Stimulated activated memory B cell treated with anti-CD40 and anti-IgM and Interleukin-4, amounts not matched to agents 10 μg/mL and 1 μg/mL and 100 μg/mL, for 72 hours (primary cell): ENCODE results near the gene QRSL1.
"Not testable (repeated sequence)": the region's sequence is repeated elsewhere in the genome, so short reads cannot be mapped to it uniquely, and the experiment has no call there.

ENCODE experiments used
- ATAC-seq: fragments of 150-1000 bp; cut with Tn5 transposase; 2 replicates; pipeline ENCODE4 v1.10.0; 2021
- H3K27ac Mint-ChIP-seq: one replicate; pipeline ENCODE4 v1.8.0; 2022; ENCODE audit warnings: mild to moderate bottlenecking, mixed read lengths
- H3K27me3 Mint-ChIP-seq: one replicate; pipeline ENCODE4 v1.8.0; 2022; ENCODE audit warnings: mixed read lengths
- H3K36me3 Mint-ChIP-seq: one replicate; pipeline ENCODE4 v1.8.0; 2022; ENCODE audit warnings: mixed read lengths
- H3K4me1 Mint-ChIP-seq: one replicate; pipeline ENCODE4 v1.8.0; 2022; ENCODE audit warnings: mixed read lengths
- H3K4me3 Mint-ChIP-seq: one replicate; pipeline ENCODE4 v1.8.0; 2022; ENCODE audit warnings: mild to moderate bottlenecking, moderate library complexity, mixed read lengths
- H3K9me3 Mint-ChIP-seq: one replicate; pipeline ENCODE4 v1.8.0; 2022; ENCODE audit warnings: mixed read lengths

Gene QRSL1

DNA sequence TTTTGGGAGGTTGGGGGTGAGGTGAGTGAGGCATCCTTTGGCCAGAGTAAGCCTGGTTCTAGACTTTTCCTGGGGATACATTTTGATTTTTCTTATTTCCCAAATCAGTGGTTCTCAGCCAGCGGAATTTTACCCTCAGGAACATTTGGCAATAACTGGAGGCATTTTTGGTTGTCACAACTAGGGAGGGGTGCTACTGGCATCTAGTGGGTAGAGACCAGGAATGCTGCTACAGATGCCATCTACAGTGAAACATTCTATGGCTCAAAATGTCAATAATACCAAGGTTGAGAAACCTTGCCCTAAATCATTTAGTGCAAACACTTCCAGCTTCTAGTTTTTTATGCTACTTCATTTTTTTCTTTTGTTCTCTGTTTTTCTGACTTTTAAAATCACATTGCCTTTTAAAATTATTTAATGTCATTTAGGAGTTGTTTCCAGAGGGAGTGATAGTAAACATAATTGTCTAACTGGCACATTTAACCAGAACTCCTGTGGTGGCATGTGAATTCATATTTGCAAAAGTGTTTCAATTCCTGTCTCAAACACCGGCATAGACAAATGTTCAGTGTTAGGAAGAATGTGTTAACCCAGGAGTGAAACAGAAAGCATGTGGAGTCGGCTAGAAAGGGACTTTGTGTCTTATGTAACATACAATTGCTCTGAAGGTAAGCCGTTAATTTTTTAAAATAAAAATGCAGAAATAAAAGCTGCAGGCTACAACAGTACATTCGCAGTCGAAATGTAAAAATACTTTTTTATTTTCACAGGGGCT, 59.0 kb downstream of the QRSL1 start:
- Mint-ChIP-seq H3K27ac (peak overlapping the region; percentile 73), H3K4me3 (no peak overlapping the region)

DNA sequence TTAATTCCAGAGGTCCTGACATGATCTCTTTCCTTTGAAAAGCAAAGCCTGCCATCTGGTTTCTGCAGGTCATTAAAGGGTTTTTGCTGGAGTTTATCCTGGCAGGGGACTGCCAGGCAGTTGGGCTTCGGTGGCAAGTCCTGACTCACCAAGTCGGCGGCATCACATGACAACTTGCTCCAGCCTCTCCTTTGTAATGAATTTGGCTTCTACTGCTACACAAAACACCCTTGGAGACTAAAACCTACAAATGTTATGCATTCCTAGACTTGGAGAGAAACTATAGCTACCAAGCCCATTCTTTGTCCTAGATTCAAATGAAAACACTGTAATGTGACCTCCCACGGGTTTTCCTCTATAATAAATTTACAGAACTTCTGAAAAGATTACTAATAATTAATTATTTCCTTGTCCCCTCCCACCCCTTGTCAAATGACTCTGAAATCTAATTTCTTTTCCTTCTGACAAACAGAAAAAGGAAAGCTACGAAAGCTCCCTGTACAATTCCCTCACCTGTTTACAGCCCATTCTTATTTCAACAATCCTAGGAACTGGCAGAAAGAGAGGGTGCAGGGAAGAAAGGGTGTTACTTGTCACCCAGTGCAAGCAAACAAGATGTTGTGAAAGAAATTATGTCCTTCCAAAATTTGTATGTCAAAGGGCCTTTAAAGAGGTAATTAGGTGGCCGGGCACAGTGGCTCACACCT, 62.9 kb downstream of the QRSL1 start:
- no peak for ATAC-seq
- Mint-ChIP-seq H3K9me3 (no peaks in the 10 kb centered on the region), H3K4me3 (no peak overlapping the region), H3K4me1 (peaks cover 57% of the 10 kb centered on the region), H3K27me3 (no peaks in the 10 kb centered on the region), H3K27ac (peak overlapping the region; percentile 41), H3K36me3 (no peaks in the 10 kb centered on the region)

More for the DNA sequence above, 59.0 kb downstream of the QRSL1 start:
- Mint-ChIP-seq H3K4me1 (peaks cover 41% of the 10 kb centered on the region), H3K9me3 (no peaks in the 10 kb centered on the region), H3K36me3 (no peaks in the 10 kb centered on the region), H3K27me3 (no peaks in the 10 kb centered on the region)
- no peak for ATAC-seq

DNA sequence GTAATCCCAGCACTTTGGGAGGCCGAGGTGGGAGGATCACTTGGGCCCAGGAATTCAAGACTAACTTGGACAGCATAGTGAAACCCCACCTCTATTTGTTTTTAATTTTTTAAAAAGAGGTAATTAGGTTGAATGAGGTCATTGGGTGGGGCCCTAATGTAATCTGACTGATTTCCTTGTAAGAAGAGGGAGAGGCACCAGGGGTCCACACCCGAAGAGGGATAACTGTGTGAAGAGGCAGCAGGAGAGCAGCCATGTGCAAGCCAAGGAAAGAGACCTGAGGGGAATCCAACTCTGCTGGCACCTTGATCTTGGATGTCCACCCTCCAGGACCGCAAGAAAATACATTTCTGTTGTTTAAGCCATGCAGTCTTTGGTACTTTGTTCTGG, 63.4 kb downstream of the QRSL1 start:
- no peaks in the 10 kb centered on the region for H3K9me3 Mint-ChIP-seq
- no peaks in the 10 kb centered on the region for H3K36me3 Mint-ChIP-seq
- ATAC-seq, result no peak
- H3K27ac Mint-ChIP-seq, result peak overlapping the region; percentile 41
- H3K27me3 Mint-ChIP-seq, result no peaks in the 10 kb centered on the region
- no peak overlapping the region for H3K4me3 Mint-ChIP-seq
- H3K4me1 Mint-ChIP-seq, result peaks cover 57% of the 10 kb centered on the region

DNA sequence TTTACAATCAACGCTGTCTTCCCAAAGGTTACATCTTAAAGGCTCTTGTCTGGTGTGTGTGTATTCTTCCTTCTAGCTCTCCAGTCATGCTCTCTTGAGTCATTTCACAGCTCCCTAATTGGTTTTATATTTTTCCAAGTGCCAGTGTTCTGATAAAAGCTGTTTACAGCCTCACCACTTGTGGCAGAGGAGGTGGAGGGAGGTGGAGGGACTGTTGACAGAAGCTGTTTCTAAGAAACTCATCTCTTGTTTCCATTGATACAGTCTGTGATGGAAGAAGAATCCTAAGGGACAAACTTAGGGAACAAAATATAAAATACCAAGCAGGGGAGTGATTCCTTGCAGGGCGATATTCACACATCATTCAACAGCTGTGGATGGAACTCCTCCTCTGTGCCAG, 64.0 kb downstream of the QRSL1 start:
- H3K4me1 Mint-ChIP-seq, result peaks cover 55% of the 10 kb centered on the region

DNA sequence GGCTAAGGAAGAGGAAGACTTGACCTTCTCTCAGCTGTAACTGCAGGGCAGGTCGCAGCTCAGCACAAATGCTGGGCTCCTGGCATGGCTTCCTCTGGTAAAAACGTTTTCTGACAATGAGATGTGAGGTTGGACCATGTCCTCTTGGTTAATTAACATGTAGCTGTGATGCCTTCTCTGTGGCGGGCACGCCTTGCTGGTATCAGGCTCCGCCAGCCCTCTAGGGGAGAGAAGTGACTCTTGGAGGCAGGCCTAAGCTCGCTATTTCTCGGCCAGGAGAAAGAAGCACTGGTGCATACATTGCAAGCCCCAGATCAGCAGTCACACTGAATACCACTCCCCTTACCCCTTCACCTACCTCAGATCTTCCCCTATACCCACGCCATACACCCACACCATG, 65.0 kb downstream of the QRSL1 start:
- peak overlapping the region; percentile 59 for H3K27ac Mint-ChIP-seq
- H3K27me3 Mint-ChIP-seq, result no peaks in the 10 kb centered on the region

More for the DNA sequence above, 64.0 kb downstream of the QRSL1 start:
- no peaks in the 10 kb centered on the region for H3K36me3 Mint-ChIP-seq
- H3K9me3 Mint-ChIP-seq, result no peaks in the 10 kb centered on the region
- no peak for ATAC-seq
- H3K4me3 Mint-ChIP-seq, result no peak overlapping the region
- peak overlapping the region; percentile 41 for H3K27ac Mint-ChIP-seq
- H3K27me3 Mint-ChIP-seq, result no peaks in the 10 kb centered on the region

DNA sequence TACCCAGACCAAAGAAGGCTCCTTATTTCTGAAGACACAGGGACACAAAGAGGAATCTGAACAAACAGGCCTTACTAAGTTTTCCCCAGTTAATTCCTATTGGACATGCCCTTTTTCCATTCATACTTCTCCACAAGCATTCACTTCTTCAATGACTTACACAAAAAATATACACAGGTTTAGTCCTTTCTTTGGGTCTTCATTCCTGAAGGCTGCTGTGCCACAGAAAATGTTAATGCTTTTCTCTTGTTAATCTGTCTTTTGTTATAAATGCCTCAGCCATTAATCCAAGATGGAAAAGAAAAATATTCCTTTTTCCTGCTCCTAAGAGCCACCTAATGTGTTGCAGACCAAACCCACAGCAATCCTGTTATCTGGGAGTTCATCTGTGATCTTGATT, 71.2 kb downstream of the QRSL1 start:
- Mint-ChIP-seq H3K27me3 (no peaks in the 10 kb centered on the region), H3K4me1 (peaks cover 78% of the 10 kb centered on the region), H3K9me3 (peaks cover 4% of the 10 kb centered on the region), H3K4me3 (no peak overlapping the region), H3K27ac (peak overlapping the region; percentile 100), H3K36me3 (peaks cover 8% of the 10 kb centered on the region)
- no peak for ATAC-seq

More for the DNA sequence above, 65.0 kb downstream of the QRSL1 start:
- Mint-ChIP-seq H3K36me3 (no peaks in the 10 kb centered on the region), H3K4me3 (no peak overlapping the region), H3K9me3 (no peaks in the 10 kb centered on the region), H3K4me1 (peaks cover 54% of the 10 kb centered on the region)
- ATAC-seq, result peak; percentile 36

DNA sequence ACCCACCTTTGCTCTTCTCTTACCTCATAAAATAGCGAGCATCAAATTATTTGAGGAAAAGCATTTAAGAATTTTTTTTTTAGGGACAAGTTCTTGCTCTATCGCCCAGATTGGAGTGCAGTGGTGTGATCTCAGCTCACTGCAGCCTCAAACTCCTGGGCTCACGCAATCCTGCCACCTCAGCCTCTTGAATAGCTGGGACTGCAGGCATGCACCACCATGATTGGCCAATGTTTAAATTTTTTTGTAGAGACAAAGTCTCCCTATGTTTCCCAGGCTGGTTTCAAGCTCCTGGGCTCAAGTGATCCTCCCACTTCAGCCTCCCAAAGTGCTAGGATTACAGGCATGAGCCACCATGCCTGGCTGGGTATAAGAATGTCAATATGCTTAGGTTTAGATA, 71.8 kb downstream of the QRSL1 start:
- Mint-ChIP-seq H3K36me3 (peaks cover 11% of the 10 kb centered on the region), H3K4me1 (peaks cover 76% of the 10 kb centered on the region), H3K27ac (peak overlapping the region; percentile 100)
- not testable (repeated sequence) for H3K9me3 Mint-ChIP-seq, H3K27me3 Mint-ChIP-seq, H3K4me3 Mint-ChIP-seq, ATAC-seq

DNA sequence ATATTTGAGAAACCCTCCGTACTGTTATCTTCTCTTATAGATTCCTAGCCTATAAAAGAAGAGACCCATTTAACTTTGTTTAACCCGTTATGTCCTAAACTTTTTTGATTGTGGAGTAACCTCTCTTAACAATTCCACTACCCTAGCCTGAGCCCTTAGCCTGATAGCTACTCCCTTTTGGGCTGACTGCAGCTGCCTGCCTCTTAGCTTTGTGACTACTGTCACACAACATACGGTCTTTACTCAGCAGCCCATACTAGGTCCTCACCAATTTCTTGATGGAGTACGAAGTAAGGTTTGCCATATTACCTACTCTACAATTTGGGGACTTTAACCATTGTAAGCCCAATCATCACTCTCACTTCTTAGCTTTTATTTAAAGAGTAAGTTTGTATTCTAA, 72.7 kb downstream of the QRSL1 start:
- peaks cover 11% of the 10 kb centered on the region for H3K36me3 Mint-ChIP-seq
- peak; percentile 80 for ATAC-seq
- H3K4me1 Mint-ChIP-seq, result peaks cover 74% of the 10 kb centered on the region
- peaks cover 7% of the 10 kb centered on the region for H3K9me3 Mint-ChIP-seq
- peak overlapping the region; percentile 79 for H3K4me3 Mint-ChIP-seq
- H3K27ac Mint-ChIP-seq, result peak overlapping the region; percentile 100
- H3K27me3 Mint-ChIP-seq, result no peaks in the 10 kb centered on the region

DNA sequence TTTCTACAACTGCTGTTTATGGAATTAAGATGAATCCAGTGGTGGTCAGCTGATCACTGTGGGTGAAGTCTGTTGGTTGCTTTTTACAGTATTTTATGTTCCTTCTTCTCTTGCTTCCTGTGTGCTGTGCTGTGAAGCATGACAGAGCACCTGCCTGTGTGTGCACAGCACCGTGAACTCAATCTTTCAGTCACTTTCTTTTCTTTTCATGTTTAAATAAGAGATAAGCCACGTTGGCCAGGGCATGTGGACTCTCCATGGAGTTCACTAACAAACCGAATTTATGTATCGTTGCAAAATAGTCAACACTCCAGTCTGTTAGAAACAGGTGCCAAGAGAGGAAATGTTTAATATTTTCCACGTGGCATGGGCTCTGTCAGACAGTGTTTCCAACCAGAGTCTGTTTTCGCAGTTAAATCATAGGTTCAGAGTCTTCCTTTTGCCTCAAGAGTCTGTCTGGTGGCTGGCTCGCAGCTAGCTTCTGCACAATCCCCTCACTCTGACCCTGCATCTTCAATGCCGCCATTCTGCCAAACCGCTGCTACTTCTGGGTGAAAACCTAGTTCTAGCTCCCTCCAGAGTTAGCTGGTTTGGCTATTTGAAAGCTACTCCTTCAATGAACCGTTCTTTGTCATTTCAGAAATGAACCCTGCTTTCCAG, 73.2 kb downstream of the QRSL1 start:
- Mint-ChIP-seq H3K27me3 (no peaks in the 10 kb centered on the region), H3K9me3 (peaks cover 7% of the 10 kb centered on the region), H3K4me3 (peak overlapping the region; percentile 79)

DNA sequence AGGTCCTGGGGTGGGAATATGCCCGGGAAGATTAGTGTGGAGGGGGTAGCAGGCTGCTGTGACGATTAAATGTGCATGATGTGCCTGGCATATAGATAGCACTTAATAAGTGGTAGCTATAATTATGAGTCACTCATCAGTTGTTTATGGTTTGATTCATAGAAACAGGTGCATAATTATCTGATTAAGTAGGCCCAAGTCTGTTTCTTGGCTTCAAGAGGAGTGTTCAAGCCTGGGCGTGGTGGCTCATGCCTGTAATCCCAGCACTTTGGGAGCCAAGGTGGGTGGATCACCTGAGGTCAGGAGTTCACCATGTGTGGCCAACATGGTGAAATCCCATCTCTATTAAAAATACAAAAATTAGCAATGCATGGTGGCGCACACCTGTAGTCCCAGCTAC, 74.9 kb downstream of the QRSL1 start:
- Mint-ChIP-seq H3K4me1 (peaks cover 75% of the 10 kb centered on the region), H3K36me3 (peaks cover 11% of the 10 kb centered on the region), H3K27ac (peak overlapping the region; percentile 100), H3K27me3 (no peaks in the 10 kb centered on the region), H3K4me3 (no peak overlapping the region), H3K9me3 (peaks cover 7% of the 10 kb centered on the region)
- ATAC-seq, result no peak

More for the DNA sequence above, 73.2 kb downstream of the QRSL1 start:
- ATAC-seq, result peak; percentile 98
- Mint-ChIP-seq H3K4me1 (peaks cover 74% of the 10 kb centered on the region), H3K27ac (peak overlapping the region; percentile 100), H3K36me3 (peaks cover 11% of the 10 kb centered on the region)

DNA sequence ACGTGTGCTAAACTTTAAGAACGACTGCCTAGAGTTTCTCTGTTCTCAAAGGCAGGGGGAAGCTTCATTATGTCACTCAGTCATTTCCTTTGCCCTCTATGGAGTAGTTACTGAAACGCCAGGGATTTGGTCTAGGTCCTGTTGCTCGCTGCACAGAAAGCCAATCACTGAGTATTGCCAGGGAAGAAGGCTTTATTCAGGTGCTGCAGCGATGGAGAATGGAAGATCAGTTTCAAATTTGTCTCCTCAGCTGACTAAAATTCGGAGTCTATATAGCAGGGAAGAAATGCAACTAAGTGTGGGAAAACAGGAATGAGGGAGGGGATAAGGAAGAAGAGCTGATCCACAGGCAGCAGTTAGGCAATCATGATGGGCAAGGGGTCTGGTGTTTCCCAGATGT, 75.8 kb downstream of the QRSL1 start:
- peaks cover 11% of the 10 kb centered on the region for H3K36me3 Mint-ChIP-seq
- no peak for ATAC-seq
- peak overlapping the region; percentile 100 for H3K27ac Mint-ChIP-seq
- H3K4me3 Mint-ChIP-seq, result no peak overlapping the region
- H3K4me1 Mint-ChIP-seq, result peaks cover 69% of the 10 kb centered on the region
- H3K27me3 Mint-ChIP-seq, result no peaks in the 10 kb centered on the region
- H3K9me3 Mint-ChIP-seq, result peaks cover 7% of the 10 kb centered on the region

DNA sequence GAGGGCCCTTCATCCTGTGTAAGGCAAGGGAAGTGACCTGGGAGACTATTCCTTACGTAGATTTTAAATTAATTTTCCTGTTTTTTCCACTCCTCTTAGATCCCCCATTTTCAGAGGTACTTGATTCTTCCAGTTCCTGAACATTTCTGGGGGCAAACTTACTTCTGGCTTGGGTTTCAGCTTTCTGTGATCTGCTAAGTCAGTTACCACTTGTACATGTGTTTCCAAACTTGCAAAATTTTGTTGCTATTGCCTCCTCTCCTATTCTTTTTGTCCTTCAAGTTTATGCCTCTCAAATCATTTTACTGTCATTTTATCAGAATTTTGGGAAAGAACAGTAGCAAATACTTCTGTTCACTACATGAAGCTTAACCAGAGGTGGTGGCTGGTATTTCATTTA, 81.2 kb downstream of the QRSL1 start:
- Mint-ChIP-seq H3K27ac (peak overlapping the region; percentile 58), H3K27me3 (no peaks in the 10 kb centered on the region), H3K9me3 (peaks cover 3% of the 10 kb centered on the region), H3K4me3 (no peak overlapping the region), H3K4me1 (peaks cover 66% of the 10 kb centered on the region), H3K36me3 (peaks cover 3% of the 10 kb centered on the region)
- no peak for ATAC-seq

DNA sequence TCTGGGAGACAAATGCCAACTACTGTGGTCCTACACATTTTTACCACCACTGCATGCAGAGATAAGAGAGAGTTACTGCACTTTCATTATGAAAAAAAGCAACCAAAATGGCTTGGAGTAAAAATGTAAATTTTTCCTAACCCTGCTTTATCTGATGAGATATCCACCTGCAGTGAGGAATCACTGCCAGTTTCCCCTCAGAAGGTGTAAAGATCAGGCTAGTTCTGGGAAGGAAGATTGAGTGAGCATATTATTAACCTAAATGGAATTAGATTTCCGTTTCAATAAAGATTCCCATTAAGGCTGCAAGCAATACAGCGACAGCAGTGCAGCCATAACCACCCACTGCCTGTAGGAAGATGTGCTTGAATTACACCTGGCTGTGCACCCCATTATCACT, 84.9 kb downstream of the QRSL1 start:
- H3K9me3 Mint-ChIP-seq, result no peaks in the 10 kb centered on the region
- H3K36me3 Mint-ChIP-seq, result no peaks in the 10 kb centered on the region
- no peak overlapping the region for H3K4me3 Mint-ChIP-seq
- peak overlapping the region; percentile 76 for H3K27ac Mint-ChIP-seq
- no peaks in the 10 kb centered on the region for H3K27me3 Mint-ChIP-seq
- ATAC-seq, result no peak
- peaks cover 66% of the 10 kb centered on the region for H3K4me1 Mint-ChIP-seq

DNA sequence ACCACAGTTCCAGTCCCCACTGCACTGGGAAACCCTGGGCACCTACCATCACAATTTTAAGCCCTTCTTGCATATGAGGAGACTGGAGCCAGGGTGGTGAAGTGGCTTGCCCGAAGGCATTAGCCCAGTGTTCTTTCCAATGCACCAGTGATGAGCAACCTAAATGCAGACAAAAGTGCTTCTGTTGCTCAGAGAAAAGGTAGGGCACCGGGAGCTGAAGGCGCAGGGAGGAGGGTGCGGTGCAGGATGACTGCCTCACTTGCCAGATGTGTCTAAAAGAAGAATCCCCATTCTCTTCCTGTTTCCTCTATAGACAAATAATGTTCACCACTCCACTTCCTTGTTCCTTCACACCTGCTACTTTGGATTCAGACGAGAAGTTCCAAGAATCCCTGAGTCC, 86.5 kb downstream of the QRSL1 start:
- H3K4me1 Mint-ChIP-seq, result peaks cover 56% of the 10 kb centered on the region
- peak overlapping the region; percentile 54 for H3K4me3 Mint-ChIP-seq
- peak; percentile 62 for ATAC-seq
- no peaks in the 10 kb centered on the region for H3K27me3 Mint-ChIP-seq
- H3K36me3 Mint-ChIP-seq, result no peaks in the 10 kb centered on the region
- peak overlapping the region; percentile 63 for H3K27ac Mint-ChIP-seq
- H3K9me3 Mint-ChIP-seq, result no peaks in the 10 kb centered on the region

DNA sequence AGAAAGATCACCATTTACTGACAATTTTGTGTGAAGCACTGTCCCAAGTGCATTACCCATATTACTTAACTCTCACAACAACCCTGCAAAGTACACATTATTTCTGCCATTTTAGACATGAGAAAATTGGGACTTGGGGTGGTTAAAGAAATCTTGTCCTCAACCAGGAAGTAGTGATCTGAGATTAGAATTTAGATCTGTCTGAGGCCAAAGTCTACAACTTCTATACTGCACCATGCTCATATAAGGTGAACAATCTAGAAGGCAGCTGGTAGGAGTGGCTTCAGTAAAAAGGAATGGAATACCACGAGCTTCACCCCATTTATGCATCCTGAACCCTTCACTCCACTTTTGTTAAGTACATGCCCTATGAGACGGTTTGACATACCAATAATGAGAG, 87.6 kb downstream of the QRSL1 start:
- peaks cover 51% of the 10 kb centered on the region for H3K4me1 Mint-ChIP-seq

More for the DNA sequence above, 87.6 kb downstream of the QRSL1 start:
- no peaks in the 10 kb centered on the region for H3K36me3 Mint-ChIP-seq
- peak overlapping the region; percentile 63 for H3K27ac Mint-ChIP-seq
- no peaks in the 10 kb centered on the region for H3K9me3 Mint-ChIP-seq
- H3K27me3 Mint-ChIP-seq, result no peaks in the 10 kb centered on the region
- ATAC-seq, result no peak
- no peak overlapping the region for H3K4me3 Mint-ChIP-seq
